GM18508 (cell line): ENCODE measurements around the gene HPCAL1.
A peak's percentile ranks its signal among the peaks of the same experiment; 100 is the strongest.
"Not testable (repeated sequence)": the region's sequence is repeated elsewhere in the genome, so short reads cannot be mapped to it uniquely, and the experiment has no call there.

Experiments used
- ATAC-seq: cut with Tn5 transposase; IDR thresholded peaks from one replicate; pipeline ENCODE4 v1.9.1; 2021; ENCODE audit warnings: moderate number of reproducible peaks; ENCODE audit not compliant: insufficient read depth, unreplicated experiment

Gene HPCAL1

GRCh38 chr2:10432311-10433181, 129.8 kb downstream of the HPCAL1 start:
- no peak for ATAC-seq

- ATAC-seq, result no peak
Measured at GRCh38 chr2:10433264-10433946, 130.7 kb downstream of the HPCAL1 start.

GRCh38 chr2:10433947-10434885, 131.5 kb downstream of the HPCAL1 start:
- ATAC-seq, result no peak

- ATAC-seq, result no peak
Measured at GRCh38 chr2:10434886-10435819, 132.4 kb downstream of the HPCAL1 start.

- ATAC-seq, result no peak
Measured at GRCh38 chr2:10435820-10436204, 133.1 kb downstream of the HPCAL1 start.

GRCh38 chr2:10436583-10437110, 133.9 kb downstream of the HPCAL1 start:
- no peak for ATAC-seq

GRCh38 chr2:10437806-10438205, 135.1 kb downstream of the HPCAL1 start:
- no peak for ATAC-seq

- no peak for ATAC-seq
Measured at GRCh38 chr2:10438688-10439087, 136.0 kb downstream of the HPCAL1 start.

- ATAC-seq, result no peak
Measured at GRCh38 chr2:10439185-10439879, 136.6 kb downstream of the HPCAL1 start.

GRCh38 chr2:10439971-10440370, 137.3 kb downstream of the HPCAL1 start:
- no peak for ATAC-seq

- no peak for ATAC-seq
Measured at GRCh38 chr2:10440736-10441135, 138.0 kb downstream of the HPCAL1 start.

GRCh38 chr2:10441948-10442347, 139.2 kb downstream of the HPCAL1 start:
- ATAC-seq, result no peak

- not testable (repeated sequence) for ATAC-seq
Measured at GRCh38 chr2:10442469-10443126, 139.9 kb downstream of the HPCAL1 start.

- ATAC-seq, result no peak
Measured at GRCh38 chr2:10444463-10444862, 141.8 kb downstream of the HPCAL1 start.

GRCh38 chr2:10446631-10447030, 143.9 kb downstream of the HPCAL1 start:
- ATAC-seq, result no peak

- ATAC-seq, result peak; percentile 7
Measured at GRCh38 chr2:10447300-10447894, 144.7 kb downstream of the HPCAL1 start.

- peak; percentile 24 for ATAC-seq
Measured at GRCh38 chr2:10447895-10448575, 145.3 kb downstream of the HPCAL1 start, which contains the start of gene ODC1. ODC1 (minus strand) TSS chr2:10448327; CDS start chr2:10445032, 3,295 bp downstream.
